ENCODE results near the gene PER2. TPM values are rescaled to one million over a fixed set of nuclear protein-coding genes. Genes with fewer than 3 reads are reported as not detected.

The PER2 gene
- total RNA-seq, 1 donor from 2014 or later, result 5.5 TPM

GRCh38 chr2:238306672-238306998 lies 18.2 kb upstream of the PER2 start:
- DNase-seq, result no peak

GRCh38 chr2:238305965-238306671 lies 17.7 kb upstream of the PER2 start:
- no peak for DNase-seq

- no peak for DNase-seq
Measured at GRCh38 chr2:238305092-238305862, 16.9 kb upstream of the PER2 start.

GRCh38 chr2:238304116-238304515 lies 15.7 kb upstream of the PER2 start:
- no peak for DNase-seq

- no peak for DNase-seq
Measured at GRCh38 chr2:238302751-238303150, 14.3 kb upstream of the PER2 start.

- DNase-seq, result no peak
Measured at GRCh38 chr2:238302087-238302486, 13.7 kb upstream of the PER2 start.

GRCh38 chr2:238299803-238300202 lies 11.4 kb upstream of the PER2 start:
- no peak for DNase-seq

- no peak for DNase-seq
Measured at GRCh38 chr2:238296638-238297457, 8.4 kb upstream of the PER2 start.

- no peak for DNase-seq
Measured at GRCh38 chr2:238295144-238296112, 7.0 kb upstream of the PER2 start.

GRCh38 chr2:238294393-238295143 lies 6.2 kb upstream of the PER2 start:
- DNase-seq, result no peak

- no peak for DNase-seq
Measured at GRCh38 chr2:238294046-238294392, 5.6 kb upstream of the PER2 start.

GRCh38 chr2:238291550-238292281 lies 3.3 kb upstream of the PER2 start:
- DNase-seq, result no peak

GRCh38 chr2:238290715-238291549 lies 2.5 kb upstream of the PER2 start:
- no peak for DNase-seq

- DNase-seq, result no peak
Measured at GRCh38 chr2:238290091-238290509, 1.7 kb upstream of the PER2 start.

- DNase-seq, result no peak
Measured at GRCh38 chr2:238289574-238289973, 1.2 kb upstream of the PER2 start.

- DNase-seq, result peak; percentile 95
Measured at GRCh38 chr2:238288650-238289573, 502 bp upstream of the PER2 start.

GRCh38 chr2:238286987-238287736 lies 1.2 kb downstream of the PER2 start:
- DNase-seq, result peak; percentile 47

GRCh38 chr2:238286551-238286950 lies 1.9 kb downstream of the PER2 start:
- no peak for DNase-seq

All from occipital lobe (tissue), 2 donors.